Stimulated activated CD4-positive, alpha-beta T cell treated with anti-CD3 and anti-CD28 coated beads, Interleukin-1b, Interleukin-23, amount 100 ng/mL, for 24 hours (primary cell): ENCODE data around the gene KIF21A.
"Not testable (repeated sequence)": the region's sequence is repeated elsewhere in the genome, so short reads cannot be mapped to it uniquely, and the experiment has no call there.

Source experiments
- DNase-seq, 4 experiments: peaks; one replicate each; pipeline ENCODE4 v3.0.0-alpha.2; 2020; ENCODE audit warnings: low read depth in 4 of 4, low spot score in 1 of 4

Gene KIF21A

DNA sequence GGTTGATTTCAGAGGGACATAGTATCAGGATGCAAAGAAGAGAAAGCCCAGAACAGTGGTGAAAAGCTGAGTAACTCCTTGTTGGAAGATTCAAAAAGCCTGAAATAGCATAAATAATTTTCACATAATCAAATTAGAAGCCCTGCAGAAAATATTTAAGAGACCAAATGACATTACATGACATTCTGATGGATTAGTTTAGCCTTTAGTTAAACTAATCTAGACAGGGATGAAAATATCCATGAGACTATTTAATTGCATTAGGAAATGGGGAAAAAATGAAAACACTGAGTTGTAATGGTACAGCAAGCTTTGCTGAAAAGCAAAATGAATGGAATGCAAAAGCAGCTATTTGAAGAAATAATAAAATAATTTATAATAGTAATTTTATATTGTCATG, 91.8 kb downstream of the KIF21A start:
- DNase-seq = no peak

DNA sequence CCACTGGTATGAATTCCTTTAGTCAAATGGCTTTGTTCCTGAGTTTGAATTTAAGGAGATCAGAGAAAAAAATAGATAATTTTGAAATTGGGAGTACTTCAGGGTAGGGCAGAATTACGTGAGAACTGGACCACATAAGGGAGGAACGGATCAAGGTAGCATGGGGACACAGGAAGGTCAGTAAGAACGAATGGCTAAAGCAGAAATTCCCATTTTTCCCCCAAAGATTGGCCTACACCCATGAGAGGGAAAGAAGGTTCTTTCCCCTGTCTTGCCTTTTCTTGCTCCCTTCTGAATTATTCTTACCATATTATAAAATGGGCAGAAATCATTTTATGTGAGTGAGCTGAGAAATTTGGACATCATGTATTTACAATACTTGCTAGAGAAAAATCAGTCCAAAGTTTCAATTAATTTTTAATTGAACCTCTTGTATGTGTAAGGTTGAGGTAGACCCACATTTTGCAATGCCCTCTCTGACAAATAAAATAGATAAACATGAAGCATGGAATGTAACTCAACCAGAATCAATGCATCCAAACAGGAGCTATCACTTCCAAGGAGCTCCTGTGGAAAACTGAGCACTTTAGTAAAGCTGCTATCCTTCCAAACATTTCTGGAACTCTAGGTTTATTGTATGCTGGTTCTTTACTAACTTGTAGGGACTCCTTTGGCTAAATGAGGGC, 93.8 kb downstream of the KIF21A start:
- DNase-seq = no peak

DNA sequence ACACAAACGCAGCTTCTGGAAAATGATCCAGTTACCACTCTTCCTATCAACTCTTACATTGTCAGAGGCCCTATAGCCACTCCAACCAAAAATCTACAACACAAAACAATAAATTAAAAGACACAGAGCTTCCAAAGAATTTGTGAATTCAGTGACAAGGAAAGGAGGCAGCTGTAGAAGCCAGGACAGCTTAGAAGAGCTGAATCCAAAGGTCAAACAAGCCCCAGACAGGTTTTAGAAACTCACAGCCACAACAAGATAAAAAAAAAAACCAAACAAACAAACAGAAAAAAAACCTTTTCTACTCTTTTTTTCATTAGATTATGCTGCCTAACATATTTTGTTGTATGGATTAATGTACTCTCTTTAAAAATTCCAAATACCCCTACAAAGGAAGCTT, 94.4 kb downstream of the KIF21A start:
- no peak for DNase-seq

DNA sequence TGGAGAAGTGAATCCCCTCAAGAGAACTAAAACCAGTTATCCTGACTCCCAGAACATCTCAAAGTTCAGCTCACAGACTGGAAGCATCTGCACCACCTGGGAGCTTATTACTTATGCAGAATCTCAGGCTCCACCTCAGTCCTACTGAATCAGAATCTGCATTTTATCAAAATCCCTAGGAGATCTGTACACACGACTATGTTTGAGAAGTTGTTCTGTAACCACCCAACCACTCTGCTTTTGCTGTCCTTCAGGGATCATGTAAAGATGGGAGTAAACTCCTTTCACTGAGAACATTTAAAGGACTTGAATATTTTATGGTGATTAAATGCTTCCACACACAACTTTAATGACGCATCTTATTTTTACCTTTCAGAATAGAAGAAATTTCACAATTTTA, 98.0 kb downstream of the KIF21A start:
- DNase-seq = no peak

DNA sequence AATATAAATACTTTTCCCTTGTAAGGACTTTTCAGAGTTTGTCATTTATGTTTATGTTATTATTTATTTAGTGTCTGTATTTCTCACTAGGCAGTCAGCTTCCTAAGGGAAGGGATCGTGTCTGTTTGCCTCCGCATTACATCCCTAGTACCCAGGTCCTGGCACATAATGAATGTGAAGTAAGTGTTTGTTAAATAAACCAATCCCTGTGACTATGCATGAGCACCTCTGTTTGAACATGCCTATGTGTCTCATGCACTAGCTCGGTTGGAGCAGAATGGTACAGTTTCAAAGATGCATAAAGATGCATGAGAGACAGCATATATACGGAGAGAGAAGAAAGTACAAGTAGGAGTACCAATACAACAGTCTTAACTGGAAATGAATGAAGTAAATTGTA, 99.3 kb downstream of the KIF21A start:
- DNase-seq = no peak

DNA sequence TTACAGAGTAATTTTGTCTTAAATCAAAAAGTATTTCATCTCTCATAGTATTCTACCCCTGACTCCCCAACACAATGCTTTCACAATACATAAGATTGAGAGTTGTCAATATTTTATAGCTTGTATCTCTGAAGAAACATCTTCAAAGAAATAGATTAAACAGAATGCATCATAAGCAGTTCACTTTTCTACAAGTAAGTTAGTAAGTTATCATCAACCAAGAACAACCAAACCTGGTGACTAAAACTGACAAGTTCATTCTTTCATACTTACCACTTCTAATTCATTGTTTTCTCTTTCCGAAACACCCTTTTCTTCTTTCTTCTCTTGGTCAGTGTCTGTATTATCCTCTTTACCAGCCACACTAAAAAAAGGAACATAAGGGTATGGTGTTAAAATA, 101.2 kb downstream of the KIF21A start:
- no peak for DNase-seq

DNA sequence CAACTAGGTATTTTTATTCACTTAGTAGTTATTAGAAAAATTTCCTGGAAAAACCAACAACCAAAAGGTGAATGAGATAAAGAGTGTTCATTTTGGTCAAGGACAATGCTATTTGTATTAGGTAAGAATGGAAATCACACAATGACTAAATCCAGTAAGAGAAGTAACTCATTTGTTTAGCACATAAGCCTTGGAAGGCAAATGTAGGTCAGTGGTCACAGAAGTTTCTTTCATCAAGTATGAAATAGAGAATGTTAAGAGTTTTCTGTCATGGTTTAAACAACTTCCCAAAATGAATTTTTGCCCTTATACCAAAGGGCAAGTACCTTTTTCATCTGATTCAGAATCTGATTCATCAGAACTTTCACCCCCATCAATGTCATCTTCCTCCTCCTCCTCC, 101.7 kb downstream of the KIF21A start:
- no peak for DNase-seq

DNA sequence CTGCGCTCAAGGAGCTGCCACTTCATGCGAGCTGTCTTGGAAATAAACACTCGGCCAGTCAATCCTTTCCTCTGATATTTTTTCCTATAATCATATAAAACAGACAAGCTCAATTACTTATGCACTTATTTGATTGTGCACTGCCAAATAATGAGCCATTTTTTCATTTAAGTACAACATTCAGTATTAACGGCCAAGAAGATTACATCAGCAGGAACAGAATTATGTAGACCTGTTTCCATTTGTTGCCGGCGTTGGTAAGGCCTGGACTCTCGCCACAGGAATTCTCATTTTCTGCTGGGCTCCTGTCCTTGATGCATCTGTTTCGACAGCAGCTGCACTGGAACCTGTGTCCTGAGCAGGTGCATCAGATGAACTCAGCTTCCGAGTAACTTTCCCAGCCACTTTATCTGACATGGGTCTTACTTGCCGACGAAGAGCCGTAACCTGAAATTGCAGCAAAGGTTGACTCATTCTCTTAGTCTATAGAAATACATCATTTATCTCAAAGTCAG, 110.2 kb downstream of the KIF21A start:
- DNase-seq = no peak

DNA sequence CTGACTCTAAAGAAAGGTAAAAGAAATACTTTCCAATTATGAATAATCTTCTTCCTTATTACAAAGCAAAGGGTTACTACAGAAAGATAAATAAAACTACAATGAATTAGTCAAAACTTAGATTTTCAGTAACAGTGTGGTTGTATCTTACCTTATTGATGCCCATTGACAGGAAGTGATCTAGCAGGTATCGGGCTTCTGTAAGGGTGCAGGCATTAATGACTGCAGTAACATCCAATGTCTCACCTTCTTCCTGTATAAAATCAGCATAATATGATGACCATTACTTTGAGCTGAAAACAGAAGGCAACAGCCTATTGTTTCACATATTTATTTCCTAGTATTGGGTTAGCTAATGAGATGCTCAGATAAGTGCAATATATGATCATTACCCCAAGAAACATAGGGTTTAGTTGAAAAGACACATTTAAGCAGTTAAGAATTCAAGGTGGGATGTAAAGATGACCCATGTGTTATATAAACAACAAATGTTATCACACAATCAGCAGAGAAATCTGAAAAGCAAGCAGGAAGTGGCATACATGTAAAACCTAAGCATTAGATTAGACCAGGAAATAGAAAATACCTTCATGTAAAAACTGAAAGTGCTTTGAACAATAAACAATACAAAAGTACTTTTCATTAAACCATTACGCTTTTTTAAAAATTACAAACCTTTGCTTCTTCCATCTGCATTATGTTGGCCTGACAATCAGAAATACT, 111.2 kb downstream of the KIF21A start:
- no peak for DNase-seq

DNA sequence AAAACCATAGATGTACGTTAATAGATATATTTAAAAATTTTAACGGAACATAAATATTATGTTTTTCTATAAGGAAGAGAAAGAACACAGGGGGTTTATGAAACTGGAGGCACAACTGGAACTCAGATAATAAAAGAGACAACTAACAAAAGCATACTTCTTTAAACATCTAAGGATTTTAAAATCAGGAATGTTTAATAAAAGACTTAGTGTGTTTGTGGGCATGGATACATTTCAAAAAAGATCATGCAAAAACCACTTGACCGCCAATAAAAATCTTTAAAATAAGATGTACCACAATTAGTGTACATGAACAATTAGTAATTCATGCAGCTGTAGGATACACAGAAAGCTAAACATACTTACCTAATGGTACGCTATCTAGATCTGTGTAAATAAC, 113.0 kb downstream of the KIF21A start:
- no peak for DNase-seq

DNA sequence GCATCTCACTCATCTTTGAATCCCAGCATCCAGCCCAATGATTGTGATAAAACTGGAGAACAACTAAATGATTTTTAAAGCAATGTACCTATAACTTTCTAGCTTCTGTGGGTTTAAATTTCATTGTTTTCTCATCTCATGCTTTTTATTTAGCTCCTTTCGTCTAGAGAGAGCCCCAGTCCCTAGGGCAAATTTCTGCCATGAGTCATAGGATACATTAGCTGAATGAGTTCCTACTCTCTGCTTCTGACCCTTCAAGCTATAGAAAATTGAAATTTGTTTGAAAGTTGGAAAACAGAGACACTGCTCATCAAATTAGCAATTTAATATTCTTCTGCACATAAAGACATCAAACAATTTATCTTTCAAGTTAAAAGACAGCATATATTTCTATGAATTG, 113.9 kb downstream of the KIF21A start:
- DNase-seq = no peak

DNA sequence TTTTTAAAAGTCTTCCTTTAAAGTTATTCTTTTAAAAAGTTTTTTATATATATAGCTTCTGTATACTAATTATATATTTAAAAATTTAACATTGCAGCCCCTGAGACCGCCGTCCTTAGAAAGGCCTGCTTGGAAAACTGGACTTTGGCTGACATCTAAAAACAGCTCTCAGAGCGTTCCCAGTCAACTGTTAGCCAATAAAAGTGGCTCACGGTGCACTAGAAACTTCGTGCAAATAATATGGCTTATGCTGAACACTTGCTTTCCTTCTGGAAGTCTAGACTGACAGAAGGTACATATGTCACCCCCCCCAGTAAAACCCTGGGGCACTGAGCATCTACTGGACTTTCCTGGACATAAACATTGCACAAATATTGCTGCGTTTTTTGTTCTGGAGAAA, 115.0 kb downstream of the KIF21A start:
- DNase-seq = no peak

DNA sequence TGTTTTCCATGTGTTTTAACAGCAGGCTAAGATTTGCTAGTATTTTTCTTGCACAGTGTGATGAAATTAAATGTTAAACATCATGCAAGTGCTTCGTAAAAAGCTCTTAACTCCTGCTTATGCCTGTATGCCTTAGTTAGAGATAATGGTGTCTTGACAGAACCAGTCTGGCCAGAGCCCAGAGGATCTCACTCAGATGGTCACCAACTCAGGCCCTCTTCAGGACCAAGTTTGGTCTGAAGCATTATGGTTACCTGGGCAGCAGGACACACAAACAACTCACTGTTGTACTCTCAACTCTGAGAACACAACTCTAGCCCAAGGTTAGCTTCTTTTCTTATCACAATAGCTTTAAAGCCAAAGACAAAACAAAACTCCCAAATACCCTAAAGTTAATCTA, 115.4 kb downstream of the KIF21A start:
- DNase-seq = no peak

DNA sequence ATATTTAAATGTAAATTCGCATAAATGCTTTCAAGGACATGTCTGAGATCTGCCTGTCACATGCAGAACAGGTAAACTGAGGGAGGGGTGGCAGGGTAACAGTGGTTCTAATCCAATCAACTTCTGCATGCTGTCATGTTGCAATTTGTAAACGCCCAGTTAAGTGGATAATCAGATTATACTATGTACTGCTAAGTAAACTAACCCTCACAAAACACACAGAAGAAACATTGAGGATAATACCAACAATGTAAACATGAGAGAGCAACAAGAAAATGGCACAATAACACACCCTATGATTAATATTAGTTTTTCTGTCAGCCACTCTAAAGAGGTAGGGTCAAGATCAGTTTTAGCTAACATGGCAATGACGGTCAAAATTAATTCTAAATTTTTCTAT, 123.7 kb downstream of the KIF21A start:
- DNase-seq = no peak

DNA sequence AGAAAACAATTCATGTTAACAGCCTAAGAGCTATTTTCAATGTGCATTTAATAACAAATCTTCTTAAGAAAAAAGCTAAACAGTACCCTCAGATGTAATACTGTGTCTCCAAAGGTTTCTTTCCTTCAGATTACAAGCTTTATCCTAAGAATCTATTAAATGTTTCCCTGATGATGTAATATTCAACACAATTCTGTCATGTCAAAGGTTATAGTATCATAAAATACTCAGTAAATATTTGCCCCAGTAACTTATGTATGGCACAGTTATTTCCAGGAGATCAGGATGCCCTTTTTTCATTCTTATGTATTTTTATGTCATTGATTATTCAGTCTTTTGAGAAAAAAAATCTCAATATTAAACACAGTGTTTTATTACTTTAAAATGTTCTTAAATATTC, 128.4 kb downstream of the KIF21A start:
- DNase-seq = no peak

DNA sequence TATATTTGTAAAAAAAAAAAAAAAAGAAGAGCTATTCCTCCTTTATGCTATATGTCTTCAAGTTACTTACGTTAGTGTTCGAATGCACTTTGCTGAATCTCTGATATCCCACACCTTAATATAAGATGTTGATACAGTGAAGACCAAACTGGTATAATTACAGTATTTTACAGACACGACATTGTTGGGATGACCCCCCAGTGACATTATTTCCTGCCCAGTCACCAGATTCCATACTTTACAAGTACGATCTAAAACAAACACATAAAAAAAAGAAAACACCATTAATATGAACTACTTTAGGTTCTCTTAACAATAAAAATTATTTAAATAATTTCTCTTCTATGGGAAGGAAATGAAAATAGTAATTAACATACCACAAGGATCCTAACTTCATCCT, 133.4 kb downstream of the KIF21A start:
- DNase-seq = no peak

DNA sequence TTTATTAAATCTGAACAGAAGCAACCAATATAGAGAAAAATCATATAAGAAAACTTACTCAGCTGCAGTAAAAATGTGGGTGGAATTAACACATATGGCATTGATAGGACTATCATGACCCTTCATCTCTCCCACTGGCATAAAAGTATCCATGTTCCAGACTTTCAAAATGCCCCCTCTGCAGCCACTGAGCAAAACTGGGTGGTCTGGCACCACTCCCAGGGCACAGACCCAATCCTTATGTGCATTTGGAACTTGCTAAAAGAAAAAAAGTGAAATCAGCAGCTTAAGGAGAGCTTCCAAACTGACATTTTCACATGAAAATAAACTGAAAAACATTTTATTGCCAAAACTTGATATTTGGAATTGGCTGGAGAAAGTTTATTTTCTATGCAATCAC, 141.5 kb downstream of the KIF21A start:
- DNase-seq = no peak

DNA sequence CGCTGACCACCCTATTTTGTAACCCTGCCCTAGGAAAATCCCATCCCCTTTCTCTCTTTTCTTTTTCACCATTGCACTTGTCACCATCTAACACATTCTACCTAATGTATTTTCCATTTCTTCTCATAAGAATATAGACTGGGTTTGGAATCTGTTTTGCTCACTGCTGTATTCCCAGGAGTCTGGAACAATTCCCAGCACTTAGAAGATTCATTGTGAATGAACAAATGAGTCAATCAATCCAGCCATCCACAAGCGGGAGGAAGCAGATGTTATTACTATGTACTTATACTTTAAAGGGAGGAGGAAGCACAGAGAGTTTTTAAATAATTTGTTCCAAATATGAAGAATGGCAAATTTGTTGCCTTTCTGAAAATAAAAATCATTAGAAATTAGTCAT, 142.1 kb downstream of the KIF21A start:
- no peak for DNase-seq

DNA sequence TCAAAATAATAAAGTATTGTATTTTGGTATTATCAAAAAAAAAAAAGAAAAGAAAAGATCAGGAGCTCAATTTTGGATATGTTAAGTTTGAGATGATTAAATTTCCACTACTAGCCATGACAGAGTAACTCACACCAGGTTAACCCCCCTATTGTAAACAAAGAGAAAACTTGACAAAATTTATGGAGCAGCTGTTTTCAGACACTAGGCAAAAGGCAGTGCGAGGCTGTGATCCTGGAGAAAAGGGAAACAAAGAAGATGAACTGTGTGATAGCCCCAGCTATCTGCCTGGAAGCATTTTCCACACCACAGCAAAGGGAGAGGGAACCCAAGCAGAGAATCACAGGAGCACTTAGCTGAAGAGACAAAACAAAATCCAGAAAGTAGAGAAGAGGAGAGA, 145.0 kb downstream of the KIF21A start:
- no peak for DNase-seq

DNA sequence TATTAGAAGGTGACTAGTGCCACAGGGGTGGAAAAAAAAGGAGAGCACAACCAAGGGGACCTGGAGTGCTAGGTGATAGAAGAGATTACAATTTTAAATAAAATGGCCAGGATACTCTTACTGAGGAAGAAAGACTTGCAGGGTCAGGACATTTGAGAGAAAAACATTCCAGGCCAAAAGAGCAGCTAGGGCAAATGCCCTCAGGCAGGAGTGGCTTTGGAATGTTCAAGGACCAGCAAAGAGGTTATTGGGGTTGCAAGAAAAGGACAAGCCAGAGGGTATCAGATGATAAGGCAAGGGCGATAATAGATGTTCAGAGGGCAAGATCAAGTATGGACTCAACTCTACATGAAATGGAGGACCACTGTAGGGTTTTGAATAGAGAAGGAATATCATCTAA, 146.4 kb downstream of the KIF21A start:
- no peak for DNase-seq

DNA sequence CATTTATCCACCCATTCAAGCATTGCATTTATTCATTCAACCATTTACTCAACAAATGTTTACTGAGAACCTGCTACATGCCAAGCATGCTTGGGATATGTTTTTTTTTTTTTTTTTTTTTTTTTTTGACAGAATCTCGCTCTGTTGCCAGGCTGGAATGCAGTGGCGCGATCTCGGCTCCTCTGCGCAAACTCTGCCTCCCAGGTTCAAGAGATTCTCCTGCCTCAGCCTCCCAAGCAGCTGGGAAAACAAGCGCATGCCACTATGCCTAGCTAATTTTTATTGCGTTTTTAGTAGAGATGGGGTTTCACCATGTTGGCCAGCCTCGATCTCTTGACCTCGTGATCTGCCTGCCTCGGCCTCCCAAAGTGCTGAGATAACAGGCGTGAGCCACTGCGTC, 147.3 kb downstream of the KIF21A start:
- DNase-seq = not testable (repeated sequence)

DNA sequence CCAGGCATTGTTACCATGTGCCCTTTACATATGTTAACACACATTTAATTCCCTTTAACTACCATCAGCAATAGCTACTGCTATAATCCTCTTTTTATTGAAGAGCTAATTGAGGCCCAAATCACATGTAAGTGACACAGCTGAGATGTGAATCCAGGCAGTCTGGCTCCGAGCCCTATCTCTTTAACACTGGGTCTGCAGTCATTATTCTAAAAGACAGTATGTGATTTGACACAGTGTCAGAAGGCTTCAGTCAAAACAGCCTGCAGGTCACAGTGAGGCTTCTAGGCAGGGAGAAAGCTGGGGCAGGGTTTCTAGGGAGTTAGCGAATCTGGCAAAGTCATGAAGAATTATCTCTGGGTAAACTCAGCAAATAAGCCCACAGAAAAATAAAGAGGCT, 148.2 kb downstream of the KIF21A start:
- DNase-seq = no peak

DNA sequence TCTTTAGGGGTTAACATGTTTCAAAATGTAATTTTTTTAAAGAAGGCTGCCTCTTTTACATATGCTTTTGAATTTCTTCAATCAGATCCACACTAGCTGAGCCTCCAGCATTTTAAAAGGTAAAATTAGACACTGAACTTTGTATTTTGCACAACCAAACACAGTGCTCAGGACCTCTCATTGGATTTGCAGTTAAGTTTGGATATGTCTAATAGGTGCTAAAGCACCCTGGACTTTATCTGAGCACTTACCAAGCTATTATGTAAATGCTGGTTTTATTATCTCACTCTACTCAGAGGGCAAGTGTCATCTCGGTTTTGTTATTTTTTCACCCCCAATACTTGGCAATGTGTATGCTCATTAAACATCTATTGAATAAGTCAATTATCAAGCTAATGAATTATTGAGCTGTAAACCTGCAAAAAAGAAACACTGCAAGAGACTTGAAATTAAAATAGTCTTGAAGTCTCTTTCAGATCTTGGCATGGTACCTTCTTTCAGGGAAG, 150.7 kb downstream of the KIF21A start:
- DNase-seq = no peak
